Measurements from ENCODE around the gene MGAT4B. TPM values are rescaled to one million over a fixed set of nuclear protein-coding genes. Genes with fewer than 3 reads are reported as not detected.
A peak's percentile ranks its signal among the peaks of the same experiment; 100 is the strongest.

Gene MGAT4B
- total RNA-seq, 1 donor from 2014 or later: 163 TPM

DNA sequence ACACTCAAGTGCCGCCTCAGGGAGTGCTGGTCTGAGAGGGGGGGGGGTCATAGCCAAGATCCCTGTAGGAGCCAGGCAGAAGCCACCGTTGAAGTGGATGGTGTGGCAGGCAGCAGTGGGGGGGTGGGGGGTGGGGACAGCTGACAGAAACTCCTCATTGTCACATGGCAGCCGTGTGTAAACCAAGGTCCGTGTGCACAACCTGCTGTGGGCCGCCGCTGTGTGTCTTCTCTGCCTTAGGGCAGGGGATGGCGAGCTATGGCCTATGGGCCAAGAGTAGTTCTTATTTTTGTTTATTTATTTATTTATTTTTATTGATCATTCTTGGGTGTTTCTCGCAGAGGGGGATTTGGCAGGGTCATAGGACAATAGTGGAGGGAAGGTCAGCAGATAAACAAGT, 27.5 kb upstream of the MGAT4B start:
- TF ChIP-seq, protein P1, sequence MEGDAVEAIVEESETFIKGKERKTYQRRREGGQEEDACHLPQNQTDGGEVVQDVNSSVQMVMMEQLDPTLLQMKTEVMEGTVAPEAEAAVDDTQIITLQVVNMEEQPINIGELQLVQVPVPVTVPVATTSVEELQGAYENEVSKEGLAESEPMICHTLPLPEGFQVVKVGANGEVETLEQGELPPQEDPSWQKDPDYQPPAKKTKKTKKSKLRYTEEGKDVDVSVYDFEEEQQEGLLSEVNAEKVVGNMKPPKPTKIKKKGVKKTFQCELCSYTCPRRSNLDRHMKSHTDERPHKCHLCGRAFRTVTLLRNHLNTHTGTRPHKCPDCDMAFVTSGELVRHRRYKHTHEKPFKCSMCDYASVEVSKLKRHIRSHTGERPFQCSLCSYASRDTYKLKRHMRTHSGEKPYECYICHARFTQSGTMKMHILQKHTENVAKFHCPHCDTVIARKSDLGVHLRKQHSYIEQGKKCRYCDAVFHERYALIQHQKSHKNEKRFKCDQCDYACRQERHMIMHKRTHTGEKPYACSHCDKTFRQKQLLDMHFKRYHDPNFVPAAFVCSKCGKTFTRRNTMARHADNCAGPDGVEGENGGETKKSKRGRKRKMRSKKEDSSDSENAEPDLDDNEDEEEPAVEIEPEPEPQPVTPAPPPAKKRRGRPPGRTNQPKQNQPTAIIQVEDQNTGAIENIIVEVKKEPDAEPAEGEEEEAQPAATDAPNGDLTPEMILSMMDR (IDR thresholded peaks at IDR 0.05; ENCODE audit: unreplicated experiment): no peak
- Mint-ChIP-seq H3K27ac (ENCODE audit: unreplicated experiment) (no peak overlapping the region), H3K27me3 (ENCODE audit: unreplicated experiment) (peaks cover 15% of the 10 kb centered on the region), H3K9me3 (ENCODE audit: unreplicated experiment) (no peaks in the 10 kb centered on the region), H3K4me1 (ENCODE audit: unreplicated experiment) (peaks cover 10% of the 10 kb centered on the region), H3K4me3 (ENCODE audit: unreplicated experiment) (no peak overlapping the region), H3K36me3 (ENCODE audit: low read depth, unreplicated experiment) (peaks cover 69% of the 10 kb centered on the region)
- DNase-seq (ENCODE audit: low spot score): no peak

DNA sequence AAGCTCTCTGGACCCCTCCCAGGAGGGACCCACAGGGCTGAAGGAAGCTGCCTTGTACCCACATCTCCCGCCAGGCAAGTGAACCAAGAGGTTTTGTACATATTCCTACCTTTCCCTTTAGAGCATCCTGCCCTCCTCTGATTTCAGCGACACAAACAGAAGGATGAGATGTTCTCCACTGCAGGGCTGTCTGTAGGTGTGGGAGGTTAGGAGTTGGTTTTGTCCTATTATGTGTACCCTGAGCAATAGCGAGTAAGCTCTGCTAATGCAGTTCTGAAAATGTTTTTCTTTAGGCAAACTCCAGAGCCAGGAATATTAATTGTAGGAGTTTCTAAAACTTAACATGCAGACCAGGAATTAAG, 27.0 kb upstream of the MGAT4B start:
- Mint-ChIP-seq H3K27ac (ENCODE audit: unreplicated experiment) (no peak overlapping the region), H3K4me3 (ENCODE audit: unreplicated experiment) (peak overlapping the region; percentile 67), H3K27me3 (ENCODE audit: unreplicated experiment) (peaks cover 15% of the 10 kb centered on the region), H3K9me3 (ENCODE audit: unreplicated experiment) (no peaks in the 10 kb centered on the region), H3K4me1 (ENCODE audit: unreplicated experiment) (peaks cover 14% of the 10 kb centered on the region), H3K36me3 (ENCODE audit: low read depth, unreplicated experiment) (peaks cover 72% of the 10 kb centered on the region)
- TF ChIP-seq, protein P1 (IDR thresholded peaks at IDR 0.05; ENCODE audit: unreplicated experiment): no peak
- no peak for DNase-seq (ENCODE audit: low spot score)

DNA sequence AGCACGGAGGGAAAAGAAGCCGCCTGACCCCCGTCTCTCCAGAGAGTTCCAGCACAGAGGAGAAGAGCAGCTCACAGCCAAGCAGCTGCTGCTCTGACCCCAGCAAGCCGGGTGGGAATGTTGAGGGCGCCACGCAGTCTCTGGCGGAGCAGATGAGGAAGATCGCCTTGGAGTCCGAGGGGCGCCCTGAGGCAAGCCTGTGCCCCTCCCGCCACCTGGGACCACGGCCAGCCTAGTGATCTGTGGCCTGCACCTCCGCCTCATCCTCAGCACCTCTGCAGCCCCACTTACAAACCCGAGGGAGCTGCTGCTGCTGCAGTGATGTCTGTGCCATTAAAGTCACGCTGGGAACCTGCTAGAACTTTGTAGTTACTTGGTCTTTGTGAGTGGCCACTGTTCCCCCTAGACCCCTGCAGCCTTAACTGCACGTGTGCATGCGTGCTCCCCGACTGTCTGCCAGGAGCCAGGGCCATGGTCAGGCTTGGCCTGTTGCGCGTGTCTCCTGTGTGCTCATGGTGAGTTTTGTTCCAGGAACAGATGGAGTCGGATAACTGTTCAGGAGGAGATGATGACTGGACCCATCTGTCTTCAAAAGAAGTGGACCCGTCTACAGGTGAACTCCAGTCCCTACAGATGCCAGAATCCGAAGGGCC, 26.5 kb upstream of the MGAT4B start:
- no peak overlapping the region for H3K27ac Mint-ChIP-seq (ENCODE audit: unreplicated experiment)
- no peak for DNase-seq (ENCODE audit: low spot score)
- peaks cover 17% of the 10 kb centered on the region for H3K4me1 Mint-ChIP-seq (ENCODE audit: unreplicated experiment)
- peaks cover 72% of the 10 kb centered on the region for H3K36me3 Mint-ChIP-seq (ENCODE audit: low read depth, unreplicated experiment)
- H3K27me3 Mint-ChIP-seq (ENCODE audit: unreplicated experiment): peaks cover 15% of the 10 kb centered on the region
- TF ChIP-seq, protein P1 (IDR thresholded peaks at IDR 0.05; ENCODE audit: unreplicated experiment): no peak
- H3K9me3 Mint-ChIP-seq (ENCODE audit: unreplicated experiment): no peaks in the 10 kb centered on the region
- H3K4me3 Mint-ChIP-seq (ENCODE audit: unreplicated experiment): peak overlapping the region; percentile 67

DNA sequence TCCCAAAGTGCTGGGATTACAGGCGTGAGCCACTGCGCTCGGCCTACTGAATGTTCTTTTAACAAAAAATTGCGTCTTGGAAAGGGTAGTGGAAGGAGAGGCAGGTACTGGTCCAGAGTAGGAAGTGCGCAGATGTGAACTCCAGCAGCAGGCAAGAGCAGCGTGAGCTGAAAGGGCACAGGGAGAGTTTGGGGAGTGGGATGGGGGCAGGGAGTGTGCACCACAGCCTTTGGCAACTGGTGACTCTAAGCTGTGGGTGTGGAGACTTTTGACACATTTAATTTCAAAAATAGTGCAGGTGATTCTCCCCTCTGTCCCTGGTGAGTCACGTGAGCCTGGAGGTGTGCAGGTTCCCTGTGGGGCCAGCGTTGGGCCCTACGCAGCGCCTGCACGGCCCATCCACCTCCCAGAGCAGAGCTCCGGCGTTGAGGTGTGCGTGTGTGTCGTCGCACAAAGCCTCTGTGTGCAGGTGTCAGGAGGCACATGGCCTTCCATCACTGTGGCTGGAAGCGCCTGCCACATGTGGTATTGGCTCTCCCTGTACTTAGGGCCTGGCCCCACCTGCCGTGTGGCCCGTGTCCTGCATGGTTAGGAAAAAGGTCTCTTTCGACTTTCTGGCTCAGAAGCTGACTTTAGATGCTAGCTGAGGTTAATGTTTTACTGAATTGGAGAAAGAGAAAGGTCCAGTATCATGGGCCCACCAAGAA, 25.5 kb upstream of the MGAT4B start:
- Mint-ChIP-seq H3K9me3 (ENCODE audit: unreplicated experiment) (no peaks in the 10 kb centered on the region), H3K4me3 (ENCODE audit: unreplicated experiment) (peak overlapping the region; percentile 15), H3K36me3 (ENCODE audit: low read depth, unreplicated experiment) (peaks cover 74% of the 10 kb centered on the region), H3K27me3 (ENCODE audit: unreplicated experiment) (peaks cover 15% of the 10 kb centered on the region), H3K27ac (ENCODE audit: unreplicated experiment) (no peak overlapping the region), H3K4me1 (ENCODE audit: unreplicated experiment) (peaks cover 19% of the 10 kb centered on the region)
- TF ChIP-seq, protein P1 (IDR thresholded peaks at IDR 0.05; ENCODE audit: unreplicated experiment): no peak
- DNase-seq (ENCODE audit: low spot score): no peak

DNA sequence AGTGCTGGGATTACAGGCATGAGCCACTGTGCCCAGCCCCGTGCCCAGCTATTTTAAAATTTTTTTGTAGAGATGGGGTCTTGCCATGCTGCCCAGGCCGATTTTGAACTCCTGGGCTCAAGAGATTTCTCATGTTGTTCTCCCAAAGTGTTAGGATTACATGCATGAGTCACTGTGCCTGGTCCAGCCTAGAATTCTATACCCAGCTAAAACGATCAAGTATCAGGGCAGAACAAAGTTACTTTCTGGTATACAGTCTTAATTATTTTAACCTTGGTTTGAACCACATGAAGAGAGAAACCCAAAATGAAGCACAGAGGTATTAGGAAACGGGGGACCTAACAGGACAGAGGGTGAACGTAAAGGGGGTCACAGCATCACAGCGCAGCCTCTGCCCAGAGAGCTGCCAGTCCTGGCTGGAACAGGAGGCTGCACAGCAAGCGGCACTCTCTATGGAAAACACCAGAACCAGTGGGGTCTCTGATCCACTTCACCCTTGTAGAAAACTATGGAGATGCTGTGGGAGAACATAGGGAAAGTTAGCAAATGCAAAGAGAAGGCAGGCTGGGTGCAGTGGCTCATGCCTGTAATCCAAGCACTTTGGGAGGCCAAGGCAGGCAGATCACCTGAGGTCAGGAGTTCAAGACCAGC, 24.3 kb upstream of the MGAT4B start:
- no peak for DNase-seq (ENCODE audit: low spot score)
- Mint-ChIP-seq H3K27ac (ENCODE audit: unreplicated experiment) (no peak overlapping the region), H3K36me3 (ENCODE audit: low read depth, unreplicated experiment) (peaks cover 72% of the 10 kb centered on the region), H3K9me3 (ENCODE audit: unreplicated experiment) (no peaks in the 10 kb centered on the region), H3K4me1 (ENCODE audit: unreplicated experiment) (peaks cover 19% of the 10 kb centered on the region), H3K27me3 (ENCODE audit: unreplicated experiment) (peaks cover 8% of the 10 kb centered on the region), H3K4me3 (ENCODE audit: unreplicated experiment) (no peak overlapping the region)
- TF ChIP-seq, protein P1 (IDR thresholded peaks at IDR 0.05; ENCODE audit: unreplicated experiment): no peak
